Raji (cell line): Measurements from ENCODE around the gene CUEDC2.

Experiments
- POLR2A ChIP-seq: IDR thresholded peaks from 2 replicates; pipeline ENCODE4 v1.6.1; 2011; ENCODE audit warnings: low read depth, low read length, control low read depth; ENCODE audit not compliant: insufficient read depth

The CUEDC2 gene

DNA sequence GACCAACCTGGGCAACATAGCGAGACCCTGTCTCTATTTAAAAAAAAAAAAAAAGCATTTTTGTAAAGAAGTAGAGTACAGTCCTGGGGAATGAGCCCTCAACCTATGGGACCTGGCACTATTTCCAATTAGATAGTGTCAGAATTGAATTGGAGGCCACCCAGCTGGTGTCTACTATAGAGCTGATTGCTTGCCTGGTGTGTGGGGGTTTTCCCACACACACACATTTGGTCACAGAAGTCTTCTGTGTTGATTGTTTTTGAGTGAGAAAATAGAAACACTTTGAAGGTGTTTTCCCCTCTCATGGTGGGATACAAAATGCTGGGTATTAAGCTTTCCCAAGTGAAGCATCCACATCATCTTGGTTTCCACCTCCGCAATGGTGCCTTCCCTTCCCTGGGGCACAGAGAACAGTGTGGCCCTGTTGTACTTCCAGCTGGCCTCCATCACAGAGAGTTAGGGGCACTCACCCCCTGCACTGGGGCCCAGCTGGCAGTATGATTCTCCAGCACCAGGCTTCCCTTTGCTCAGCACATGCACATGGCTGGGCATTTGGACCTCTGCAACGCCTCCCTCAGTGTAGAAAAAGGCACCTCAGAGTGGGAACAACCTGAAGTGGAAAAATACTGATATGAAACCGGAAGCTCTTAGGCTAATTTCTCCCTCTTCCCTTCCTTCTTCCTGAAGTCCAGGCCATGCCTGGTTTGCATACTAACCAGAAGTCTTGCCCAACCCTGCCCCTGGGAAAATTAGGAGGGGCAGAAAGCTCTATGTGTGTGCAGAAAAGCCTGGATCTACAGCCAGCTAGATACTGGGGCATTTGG lies 47.6 kb downstream of the CUEDC2 start:
- TF ChIP-seq POLR2A = no peak

- TF ChIP-seq POLR2A = no peak
These were observed 48.3 kb downstream of the CUEDC2 start for GRCh38 chr10:102384053-102384452.

- TF ChIP-seq POLR2A = no peak
These were observed 49.5 kb downstream of the CUEDC2 start for GRCh38 chr10:102382871-102383270.

- no peak for TF ChIP-seq POLR2A
These were observed 50.4 kb downstream of the CUEDC2 start for GRCh38 chr10:102381983-102382382.

DNA sequence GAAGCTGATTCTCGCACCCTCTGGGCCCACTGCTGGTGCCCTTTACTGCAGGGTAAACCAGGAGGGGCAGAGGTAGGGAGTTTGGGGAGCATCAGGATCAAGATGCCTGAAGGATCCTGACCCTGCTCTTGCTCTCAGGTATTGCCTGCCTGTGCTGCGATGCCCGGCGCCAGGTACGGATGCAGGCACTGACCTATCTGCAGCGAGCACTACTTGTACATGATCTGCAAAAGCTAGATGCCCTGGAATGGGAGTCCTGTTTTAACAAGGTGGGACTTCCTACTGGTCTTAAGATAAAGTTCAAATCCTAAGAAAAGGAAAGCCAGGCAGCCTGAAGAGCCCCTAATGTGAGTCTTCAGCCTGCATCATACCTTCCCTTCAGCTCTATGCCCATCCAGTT lies 53.0 kb downstream of the CUEDC2 start:
- TF ChIP-seq POLR2A = no peak

DNA sequence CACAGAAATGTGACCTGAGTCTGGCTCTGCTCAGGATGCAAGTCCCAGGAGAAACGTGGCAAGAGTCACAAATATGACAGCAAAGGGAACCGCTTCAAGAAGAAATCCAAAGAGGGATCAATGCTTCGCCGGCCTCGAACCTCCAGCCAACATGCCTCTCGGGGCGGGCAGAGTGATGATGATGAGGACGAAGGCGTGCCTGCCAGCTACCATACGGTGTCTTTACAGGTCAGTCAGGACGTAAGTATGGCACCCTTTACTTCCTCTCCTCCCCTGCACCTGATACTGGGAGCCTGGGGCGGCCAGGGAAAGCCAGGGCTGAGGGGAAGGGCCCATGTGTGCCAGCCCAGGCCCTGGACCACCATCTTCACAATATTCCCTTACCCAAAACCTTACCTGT lies 55.5 kb downstream of the CUEDC2 start:
- TF ChIP-seq POLR2A = no peak

GRCh38 chr10:102375867-102376266 lies 56.5 kb downstream of the CUEDC2 start:
- TF ChIP-seq POLR2A = no peak

- no peak for TF ChIP-seq POLR2A
These were observed 57.1 kb downstream of the CUEDC2 start for GRCh38 chr10:102375250-102375649.
